Measurements from ENCODE around the gene STX3.

DNA sequence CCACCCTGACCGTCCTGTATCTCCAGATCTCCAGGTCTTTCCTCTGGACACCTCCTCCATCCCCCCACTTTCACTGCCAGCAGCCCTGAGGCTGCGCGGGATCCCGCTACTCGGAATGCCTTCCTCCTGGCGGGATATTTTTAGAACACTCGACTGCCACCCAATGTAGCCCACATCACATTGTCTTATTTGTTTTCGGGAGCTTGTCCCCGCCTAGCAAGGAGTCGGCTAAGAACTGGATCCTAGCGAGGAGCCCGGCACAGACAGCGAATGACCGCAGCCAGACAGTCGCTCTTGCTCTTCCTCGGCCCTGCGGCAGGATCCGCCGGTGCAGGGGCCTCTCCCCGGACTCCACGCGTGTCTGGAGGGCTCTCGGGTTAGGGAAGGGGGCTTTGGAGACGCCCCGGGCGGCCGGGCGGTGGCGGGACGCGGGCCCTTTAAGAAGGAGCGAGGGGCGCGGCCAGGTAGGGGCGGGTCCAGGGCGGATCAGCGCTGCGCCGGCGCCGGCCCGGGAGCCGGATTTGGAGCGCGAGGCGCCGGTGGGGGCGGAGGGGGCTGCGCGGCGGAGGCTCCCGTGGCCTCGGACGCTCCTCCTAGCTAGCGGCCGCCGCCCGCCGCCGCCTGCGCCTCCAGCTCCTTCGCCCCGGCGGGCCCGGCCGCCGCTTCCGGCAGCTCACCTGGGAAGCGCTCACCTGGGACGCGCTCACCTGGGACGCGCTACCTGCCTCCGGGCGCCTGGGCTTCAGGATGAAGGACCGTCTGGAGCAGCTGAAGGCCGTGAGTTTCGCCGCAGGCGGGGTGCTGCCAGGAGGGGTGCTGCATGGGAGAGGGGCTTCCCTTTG, at the start of gene STX3:
- TF ChIP-seq CTCF (IDR thresholded peaks at IDR 0.05) = no peak
- no peak for TF ChIP-seq EZH2phosphoT487 (IDR thresholded peaks at IDR 0.05)

All from neural progenitor cell (in vitro differentiated cells).